GM04503 (cell line): ENCODE data around the gene HEXA.

Experiments used
- DNase-seq: peaks from one replicate; pipeline ENCODE4 v3.0.0-alpha.2; 2012; ENCODE audit warnings: low read depth

The HEXA gene

DNA sequence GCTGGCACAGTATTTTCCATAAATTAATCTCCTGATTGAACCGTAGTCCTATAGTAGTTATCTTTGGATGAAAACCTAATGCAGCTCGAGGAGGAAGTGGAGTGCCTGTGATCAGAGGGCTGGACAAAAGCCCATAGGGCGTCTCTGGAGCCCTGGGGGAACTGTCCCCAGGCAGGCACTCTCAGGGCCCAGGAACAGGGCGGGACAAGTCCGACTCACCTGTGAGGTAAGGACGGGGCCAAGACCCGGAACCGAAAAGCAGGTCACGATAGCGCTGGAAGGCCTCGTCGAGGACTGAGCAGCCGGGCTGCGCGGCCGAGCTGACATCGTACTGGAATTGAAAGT lies 341 bp downstream of the HEXA start:
- DNase-seq = no peak

DNA sequence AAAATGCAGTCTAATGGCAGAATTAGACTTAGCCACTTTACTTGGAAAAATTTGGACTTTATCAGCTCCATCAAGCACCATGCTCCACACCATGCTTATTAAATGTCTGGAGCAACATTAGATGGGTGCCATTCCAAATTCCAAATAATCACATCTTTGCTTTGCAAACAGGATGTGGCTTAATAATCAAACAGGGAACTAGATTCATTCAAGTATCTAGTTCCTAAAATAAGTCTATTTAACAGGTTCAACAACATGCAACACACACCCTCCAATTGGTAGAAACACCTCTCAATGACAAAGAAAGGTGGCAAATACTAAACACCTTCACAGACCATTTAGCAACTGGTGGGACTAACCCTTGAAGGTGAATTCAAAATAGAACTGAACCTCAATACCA lies 3.5 kb downstream of the HEXA start:
- no peak for DNase-seq

DNA sequence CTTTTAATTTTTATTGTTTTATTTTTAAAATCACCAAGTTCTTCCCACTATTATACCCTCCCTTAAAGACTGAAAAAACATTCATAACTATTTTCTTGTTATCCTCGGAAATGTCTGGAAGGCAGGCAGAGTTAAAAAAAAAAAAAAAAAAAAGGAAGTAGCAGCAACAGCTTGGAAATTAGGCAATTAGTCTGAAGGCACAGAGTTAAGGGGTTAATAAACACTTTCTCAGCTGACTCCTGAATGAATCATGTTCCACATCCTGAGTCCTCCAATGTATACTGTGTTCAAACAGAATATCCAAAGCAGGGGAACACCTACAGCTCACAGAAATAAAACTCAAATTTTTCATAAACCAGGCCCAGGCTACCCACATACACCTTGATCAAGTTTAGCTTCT lies 5.8 kb downstream of the HEXA start:
- no peak for DNase-seq

DNA sequence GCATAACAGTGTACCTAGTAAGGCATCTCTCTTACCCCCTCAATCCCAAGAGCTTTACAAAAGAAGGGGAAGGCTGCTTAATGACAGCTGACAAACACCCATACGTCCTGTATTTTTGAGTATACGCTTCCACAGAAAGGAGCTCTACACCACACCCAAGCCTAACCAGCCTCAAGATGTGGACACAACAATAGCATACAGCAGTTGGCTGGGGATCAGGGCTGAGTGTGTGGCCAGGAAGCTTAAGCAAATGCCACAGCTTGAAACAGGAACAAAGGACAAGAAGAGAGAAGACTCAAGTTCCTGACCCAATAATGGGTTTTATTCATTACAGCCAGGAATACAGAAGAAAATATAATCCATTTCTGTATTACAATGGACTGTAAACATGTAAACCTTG lies 6.9 kb downstream of the HEXA start:
- DNase-seq = no peak

DNA sequence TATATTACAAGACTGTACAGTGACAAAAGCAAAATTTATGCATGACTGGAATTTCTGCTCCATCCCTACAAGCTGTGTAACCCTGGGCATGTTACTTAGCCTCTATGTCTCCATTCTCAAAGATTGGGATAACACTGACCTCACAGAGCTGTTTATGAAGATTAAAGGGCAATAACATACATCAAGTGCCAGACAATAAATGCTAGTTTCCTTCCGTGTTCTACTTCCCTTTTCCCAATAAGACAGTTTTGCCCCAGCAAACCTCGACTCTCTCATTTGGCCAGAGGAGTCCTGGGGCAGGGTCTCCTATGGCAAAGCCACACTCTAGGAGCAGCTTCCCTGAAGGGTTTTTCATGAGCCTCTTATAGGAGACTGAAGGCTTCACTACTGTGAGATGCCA lies 7.5 kb downstream of the HEXA start:
- no peak for DNase-seq

DNA sequence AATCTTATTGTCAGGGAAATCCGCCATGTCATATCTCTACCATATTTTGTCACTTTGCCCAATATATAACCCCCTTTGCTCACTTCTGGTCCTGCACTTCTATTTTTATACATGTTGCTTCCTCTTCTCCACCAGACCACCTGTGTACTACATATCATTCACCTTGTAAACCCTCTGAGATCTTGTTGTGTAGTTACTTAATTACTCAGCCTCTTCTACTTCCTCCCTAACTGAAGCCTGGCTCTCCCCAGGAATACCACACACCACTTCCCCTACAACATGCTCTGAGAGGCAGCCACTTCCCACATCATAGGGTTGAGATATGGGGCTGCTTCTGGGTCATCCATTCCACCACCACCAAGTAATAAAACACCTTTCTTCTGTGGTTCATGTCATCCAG lies 10.0 kb downstream of the HEXA start:
- DNase-seq = no peak

DNA sequence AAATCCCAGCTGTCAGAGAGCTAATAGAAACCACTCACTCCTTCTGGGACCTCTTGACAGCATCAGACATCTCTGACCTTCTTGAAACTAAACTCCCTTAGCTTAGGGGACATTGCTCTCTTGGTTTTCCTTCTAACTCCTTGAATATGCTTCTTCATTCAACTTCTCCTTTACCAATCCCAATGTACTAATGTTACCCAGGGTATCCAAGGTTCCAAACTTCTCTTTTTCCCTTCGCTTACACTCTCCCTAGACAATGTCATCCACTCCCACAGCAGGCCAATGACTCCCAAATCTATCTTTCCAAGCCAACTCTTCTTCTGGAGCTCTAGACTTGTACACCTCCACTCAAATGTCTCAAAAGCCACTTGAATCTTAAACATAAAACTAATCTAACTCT lies 14.6 kb downstream of the HEXA start:
- no peak for DNase-seq

DNA sequence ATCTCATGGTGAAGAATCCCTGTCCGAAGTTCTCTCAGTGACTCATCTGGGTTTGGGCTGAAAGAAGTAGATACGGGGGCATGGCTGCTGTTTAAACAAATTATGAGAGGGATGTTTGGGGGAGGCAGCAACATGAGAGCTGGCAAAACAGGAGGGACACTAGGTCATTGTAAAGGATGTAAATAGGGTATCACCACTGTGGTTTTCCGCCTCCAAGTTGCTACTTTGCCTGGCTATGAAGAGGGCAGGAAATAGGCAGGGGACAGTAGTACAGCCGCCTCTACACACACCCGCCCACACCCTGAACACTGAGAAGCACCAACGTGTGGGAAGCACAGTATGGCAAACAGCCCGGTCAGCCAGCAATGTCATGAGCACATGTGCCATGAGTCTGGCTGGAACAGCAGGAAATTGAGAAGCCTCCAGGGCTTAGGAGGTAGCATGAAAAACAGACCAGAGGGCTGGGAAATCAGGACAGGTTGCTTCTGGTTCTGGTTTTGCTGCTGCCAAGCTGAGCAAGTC lies 17.1 kb downstream of the HEXA start:
- peak; percentile 49 for DNase-seq

DNA sequence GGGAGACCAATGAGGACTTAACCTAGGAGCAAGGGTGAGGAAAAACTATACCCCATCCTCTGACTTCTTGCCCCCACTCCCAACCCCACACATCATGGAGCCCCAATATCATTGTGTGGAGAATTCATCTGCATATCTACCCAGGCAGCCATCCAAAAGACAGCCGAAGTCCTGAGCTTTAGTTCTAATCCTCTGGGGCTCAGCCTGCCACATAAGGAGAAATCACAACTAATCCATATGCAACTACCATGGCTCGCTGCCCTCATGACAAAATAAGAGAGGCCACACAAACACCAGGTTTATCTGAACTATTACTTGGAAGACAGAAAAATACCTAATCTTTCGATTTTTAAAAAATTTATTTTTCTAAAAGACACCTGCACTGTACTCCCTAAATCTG lies 17.7 kb downstream of the HEXA start:
- no peak for DNase-seq

DNA sequence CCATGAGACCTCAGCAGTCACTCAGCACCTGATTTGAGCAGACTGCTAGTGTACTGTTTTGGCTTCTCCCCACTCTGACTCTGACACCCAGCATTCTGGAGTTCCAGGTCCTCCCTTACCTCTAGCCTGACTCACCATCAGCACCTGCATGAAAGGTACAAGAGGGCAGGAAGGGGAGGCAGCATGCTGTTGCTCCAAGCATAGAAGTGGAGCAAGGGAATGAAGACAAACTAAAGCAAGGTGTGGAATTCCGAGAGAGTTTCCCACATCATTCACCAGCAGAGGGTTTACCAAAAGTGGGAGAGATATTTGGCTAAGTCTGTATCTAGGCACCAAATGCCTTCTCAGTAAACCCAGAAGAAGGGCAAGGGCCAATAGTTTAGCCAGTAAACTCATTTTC lies 21.3 kb downstream of the HEXA start:
- no peak for DNase-seq

DNA sequence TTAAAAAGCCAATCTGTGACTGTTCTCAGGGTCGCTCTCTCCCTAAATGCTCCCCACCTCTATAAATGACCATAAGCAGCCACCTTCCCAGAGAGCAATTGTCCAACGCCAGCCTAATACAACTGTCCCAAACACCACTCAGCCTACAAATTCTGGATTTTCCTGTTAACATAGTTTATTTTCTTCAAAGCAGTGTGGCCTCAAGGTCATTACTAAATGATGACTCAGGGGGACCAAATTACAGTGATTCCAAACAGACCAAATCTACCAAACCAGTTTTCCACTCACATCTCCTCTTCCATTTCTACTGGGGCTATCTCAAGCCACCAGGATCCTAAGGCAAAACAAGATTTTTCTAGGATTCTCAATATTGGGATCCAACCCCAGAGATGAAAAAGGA lies 22.5 kb downstream of the HEXA start:
- no peak for DNase-seq

DNA sequence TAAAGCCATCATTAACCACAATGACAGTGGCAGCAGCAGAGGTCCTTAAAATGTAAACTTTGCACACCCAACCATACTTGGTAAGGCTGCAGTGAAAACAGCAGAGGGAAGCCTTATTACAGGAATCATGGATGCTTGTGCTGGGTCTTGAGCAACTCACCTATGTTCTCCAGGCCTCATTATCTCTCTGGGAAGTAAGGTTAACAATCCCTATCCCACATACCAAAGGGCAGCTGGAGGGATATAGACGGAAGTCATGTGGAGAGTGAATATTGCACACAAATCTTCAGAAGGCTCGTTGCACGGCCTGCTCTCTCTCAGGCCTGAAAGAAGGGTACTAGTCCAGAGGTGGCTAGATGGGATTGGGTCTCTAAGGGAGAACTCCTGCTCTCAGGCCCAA lies 30.0 kb downstream of the HEXA start:
- DNase-seq = no peak

DNA sequence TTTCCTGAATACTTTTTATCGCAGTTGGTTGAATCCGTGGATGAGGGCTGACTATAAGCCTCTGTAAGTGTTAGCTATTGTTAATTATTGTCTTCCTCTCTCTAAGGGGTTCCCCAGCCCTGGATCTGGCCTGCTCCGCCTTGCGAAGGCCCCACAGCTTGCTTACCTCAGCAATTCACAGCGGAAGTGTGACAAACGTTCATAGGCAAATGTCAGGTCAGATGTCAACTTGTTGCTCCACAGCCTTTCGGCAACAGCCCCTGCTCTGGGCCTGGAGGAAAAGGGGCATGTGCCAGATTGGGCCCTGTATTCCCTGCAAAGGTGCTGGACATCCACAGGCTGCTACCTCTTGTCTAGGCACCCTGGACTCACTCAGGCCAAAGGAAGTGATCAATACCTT lies 30.5 kb downstream of the HEXA start:
- DNase-seq = no peak

DNA sequence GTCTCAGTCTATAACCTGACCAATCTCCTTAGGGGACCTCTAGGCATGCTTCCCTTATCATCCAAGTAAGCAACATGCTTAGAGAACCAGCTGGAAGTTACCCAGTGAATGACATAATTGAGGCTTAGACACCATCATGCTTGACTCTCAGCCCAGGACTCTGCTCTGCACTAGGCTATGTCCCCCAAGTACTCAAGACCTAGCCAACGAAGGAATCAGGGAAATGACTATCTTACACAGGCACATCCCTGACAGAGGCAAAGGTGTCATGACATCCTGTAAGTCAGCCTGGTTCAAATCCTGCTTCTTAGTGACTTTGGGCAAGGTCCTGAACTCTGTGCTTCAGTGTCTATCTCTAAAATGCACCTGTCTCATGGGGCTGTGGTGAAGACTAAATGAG lies 31.2 kb downstream of the HEXA start:
- DNase-seq = no peak

DNA sequence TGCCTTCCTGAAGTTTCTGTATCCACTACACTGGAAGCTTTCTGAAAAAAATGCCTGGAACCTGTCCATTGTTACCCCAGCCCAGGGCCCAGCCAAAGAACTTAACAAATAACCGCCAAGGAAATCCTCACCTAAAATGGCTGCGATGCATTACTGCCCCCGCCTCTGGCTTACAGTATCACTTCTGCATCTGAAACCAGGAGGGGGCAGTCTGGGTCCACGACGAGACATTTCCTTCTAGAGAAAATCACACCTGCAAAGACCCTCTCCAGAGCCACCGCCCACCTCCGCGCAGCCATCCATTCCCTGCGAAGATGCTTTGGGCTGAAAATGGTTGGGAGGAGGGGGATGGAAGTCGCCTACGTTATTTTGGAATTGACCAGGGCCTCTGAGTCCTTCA lies 33.4 kb downstream of the HEXA start:
- DNase-seq = no peak

DNA sequence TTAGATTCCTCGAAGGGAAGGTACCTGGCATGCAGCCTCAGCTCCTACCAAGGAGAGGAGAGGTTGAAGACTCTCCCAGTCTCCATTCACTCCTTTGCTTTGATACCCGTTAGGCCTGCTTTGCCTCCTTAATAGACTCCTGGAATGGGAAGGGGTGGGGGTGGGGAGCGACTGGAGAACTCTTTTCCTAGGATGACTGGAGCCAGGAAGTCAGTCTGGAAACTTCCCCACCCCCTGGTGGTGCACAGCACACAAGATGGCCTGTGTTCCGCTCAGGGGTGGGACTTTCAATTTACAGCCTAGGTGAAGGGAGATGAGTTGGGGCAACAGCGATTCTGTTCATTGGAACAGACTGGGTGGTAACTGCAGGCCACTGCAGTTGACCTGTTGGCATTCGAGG lies 34.5 kb downstream of the HEXA start:
- no peak for DNase-seq

DNA sequence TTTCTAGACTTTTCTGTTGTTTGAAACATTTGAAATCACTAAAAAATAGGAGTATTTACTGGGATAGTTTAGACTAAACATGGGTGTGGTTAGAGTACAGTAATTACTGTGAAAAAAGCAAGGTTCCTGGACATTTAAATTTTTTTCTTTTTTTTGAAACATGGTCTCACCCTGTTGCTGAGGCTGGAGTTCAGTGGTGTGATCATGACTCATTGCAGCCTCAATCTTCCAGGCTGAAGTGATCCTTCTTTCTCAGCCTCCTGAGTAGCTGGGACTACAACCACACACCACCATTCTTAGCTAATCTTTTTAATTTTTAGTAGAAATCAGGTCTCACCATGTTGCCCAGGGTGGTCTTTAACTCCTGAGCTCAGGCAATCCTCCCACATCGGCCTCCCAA lies 35.4 kb downstream of the HEXA start:
- no peak for DNase-seq

DNA sequence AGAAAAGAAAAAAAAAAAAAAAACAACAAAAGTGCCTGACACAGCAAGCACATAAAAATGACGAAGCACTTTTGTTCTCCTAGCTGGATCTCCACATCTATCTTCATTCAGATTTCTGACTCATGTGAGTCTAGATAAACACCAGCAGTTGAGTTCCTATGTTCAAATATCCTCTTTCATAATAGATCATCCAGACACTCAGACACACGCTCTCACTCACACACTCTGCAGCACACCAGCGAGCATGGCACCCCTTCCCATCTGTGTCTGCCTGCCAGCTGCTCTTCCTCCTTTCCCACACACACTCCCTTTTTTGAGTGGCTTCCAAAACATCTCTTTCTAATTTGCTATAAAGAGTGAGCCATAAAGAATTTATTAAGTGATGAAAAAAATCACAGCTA lies 36.0 kb downstream of the HEXA start:
- DNase-seq = peak; percentile 90

DNA sequence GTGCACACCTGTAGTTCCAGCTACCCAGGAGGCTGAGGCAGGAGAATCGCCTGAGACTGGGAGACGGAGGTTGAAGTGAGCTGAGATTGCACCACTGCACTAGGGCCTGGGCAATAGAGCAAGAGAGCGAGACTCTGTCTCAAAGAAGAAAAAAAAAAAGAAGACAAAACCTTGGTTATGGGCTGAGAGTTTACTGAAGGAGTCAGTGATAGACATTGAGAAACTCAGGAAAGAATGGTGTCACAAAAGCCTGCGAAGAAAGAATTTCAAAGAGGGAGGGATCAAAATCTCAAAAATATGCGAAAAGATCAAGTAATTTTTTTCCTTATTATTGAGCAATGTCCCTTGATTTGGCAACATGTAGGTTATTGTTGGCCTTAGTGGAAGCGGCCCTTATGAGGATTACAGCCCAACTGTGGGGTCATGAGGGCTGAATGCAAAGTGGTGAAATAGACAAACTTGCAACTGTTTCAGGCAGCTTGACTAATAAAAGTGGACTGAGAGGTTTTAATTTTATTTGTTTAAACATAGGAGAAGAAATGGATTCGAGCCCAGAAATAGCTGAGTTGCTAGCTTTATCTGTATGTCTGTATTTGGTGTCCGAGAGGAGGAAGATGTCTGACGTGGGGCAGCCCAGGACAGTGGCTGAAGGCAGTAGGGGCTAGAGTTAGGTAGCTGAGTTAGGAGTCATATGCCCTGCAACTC lies 37.0 kb downstream of the HEXA start:
- peak; percentile 81 for DNase-seq

DNA sequence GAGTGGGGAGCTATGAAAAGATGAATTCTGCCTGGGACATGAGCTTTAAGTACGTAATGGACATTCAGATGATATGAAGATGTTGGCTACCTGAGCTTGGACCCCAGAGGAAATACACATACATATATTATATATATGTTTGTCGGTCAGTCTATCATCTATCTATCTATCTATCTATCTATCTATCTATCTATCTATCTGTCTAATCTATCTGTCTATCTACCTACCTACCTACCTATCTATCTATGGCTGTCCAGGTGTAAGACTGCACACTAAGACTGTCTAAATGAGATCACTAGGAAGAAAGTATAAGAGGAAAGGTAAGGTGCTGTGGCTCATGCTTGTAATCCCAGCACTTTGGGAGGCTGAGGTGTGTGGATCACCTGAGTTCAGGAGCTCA lies 37.7 kb downstream of the HEXA start:
- no peak for DNase-seq

DNA sequence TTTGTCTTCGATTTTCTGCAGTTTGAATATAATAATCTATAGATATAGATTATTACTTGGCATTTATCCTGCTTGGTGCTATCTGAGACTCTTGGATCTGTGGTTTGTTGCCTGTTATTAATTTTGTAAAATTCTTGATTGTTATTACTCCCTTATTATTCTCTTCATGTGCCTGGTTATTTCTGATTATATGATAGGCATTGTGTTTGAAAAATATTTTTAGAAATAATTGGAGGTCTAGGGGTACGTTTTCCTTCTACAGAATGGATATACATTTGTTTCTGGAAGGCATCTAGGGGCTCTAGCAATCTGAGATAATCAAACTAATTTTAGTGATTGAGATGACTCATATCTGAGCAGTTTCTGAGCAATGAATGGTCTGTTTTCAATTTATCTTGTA lies 41.0 kb downstream of the HEXA start:
- DNase-seq = no peak

DNA sequence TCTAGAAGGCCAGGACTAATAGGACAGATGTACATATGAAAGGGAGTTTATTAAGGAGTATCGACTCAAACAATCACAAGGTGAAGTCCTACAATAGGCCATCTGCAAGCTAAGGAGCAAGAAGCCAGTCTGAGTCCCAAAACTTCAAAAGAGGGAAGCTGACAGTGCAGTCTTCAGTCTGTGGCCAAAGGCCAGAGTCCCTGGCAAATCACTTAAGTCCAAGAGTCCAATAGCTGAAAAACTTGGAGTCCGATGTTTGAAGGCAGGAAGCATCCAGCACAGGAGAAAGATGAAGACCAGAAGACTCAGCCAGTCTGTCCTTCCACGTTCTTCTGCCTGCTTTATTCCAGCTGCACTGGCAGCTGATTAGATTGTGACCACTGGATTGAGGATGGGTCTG lies 44.8 kb downstream of the HEXA start:
- DNase-seq = no peak

DNA sequence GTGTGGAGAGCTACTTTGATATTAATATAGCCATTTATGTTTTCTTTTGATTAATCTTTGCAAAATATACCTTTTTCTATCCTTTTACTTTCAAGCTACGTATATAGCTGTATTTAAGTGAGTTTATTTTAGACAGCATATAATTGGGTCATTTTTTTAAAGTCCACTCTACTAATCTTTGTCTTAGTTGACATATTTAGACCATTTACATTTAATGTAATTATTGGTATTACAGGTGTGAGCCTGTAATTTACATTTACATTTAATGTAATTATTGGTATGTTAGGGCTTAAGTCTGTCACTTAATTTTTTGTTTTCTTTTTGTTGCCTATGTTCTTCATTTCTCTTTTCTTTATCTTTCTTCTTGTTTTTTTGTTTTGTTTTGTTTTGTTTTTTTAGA lies 52.1 kb downstream of the HEXA start:
- DNase-seq = no peak

DNA sequence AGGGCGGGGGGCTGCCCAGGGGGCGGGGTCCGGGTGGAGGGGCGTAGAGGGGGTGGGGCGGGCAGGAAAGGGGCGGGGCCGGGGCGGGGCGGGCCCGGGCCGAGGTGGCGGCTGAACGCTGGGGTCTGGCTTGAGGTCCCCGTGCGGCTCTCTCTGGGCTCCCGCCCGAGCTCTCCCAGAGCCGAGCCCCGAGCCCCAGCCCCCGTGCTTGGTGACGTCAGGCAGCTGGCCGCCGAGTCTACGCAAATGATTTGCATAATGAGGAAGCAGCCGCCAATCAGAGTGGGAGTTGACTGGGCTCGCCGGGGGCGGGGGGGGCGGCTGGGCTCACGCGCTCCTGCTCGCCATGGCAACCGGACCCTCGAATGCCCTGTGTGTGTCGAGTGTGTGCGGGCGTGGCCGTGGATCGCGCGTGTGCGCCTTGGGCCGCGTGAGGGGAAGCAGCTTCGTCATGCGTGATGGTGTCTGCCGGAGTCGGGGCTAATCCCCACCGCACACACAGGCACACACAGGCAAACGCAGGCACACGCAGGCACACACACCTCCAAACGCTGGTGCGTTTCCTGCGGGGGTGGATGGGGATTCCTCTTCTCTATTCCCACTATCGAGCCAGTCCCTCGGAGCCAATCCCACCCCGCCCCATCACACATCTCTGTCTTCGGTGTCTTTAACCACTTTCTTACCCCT lies 55.7 kb downstream of the HEXA start, which contains the start of gene CELF6:
Gene CELF6, minus strand, starts transcription at position 173 of the 687 bp plus-strand sequence. CDS start 283 bp downstream, outside the sequence.
- DNase-seq = no peak
